ENCODE results near the gene TMEM258. TPM values are rescaled to one million over a fixed set of nuclear protein-coding genes. Genes with fewer than 3 reads are reported as not detected.

Gene TMEM258
- total RNA-seq, 1 donor, result 76.4 TPM

DNA sequence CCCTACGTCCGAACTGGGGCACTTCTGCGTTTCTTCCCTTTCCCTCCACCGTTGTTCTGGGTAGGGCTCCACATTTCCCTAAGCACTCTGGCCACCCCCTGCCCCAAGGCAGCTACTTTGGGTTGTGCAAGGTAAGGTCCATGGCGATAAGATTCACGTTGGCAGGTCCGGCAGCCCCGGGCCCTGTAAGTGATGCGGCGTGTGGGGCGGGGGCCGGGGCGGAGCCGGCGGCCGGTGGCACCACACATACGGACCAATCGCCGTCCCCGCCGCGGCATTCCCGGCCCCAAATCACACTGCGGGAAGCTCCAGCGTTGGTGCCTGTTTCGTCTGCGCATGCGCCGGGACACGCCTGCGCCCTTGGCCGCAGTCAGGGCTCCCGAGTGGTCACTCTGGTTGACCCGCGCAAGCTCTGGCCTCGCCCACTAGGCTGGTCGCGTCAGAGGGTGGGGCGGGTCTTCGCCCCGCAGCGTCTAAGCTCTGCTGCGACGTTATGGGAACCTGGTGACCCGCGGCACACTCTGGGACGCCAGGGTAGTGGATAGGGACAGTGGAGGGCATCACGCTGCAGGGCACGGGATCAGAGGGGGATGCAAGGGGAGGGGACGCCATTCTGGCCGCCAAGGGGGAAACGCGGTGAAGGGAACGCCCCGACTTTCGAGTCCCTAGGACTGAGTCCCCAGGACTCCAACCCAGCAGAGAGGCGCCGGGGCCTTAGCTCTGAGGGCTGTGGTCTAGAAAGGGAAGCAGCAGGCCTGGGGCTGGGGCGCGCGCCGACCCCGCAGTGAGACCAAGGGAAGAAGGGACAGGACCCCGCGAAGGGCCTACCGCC, 22.8 kb upstream of the TMEM258 start:
- TF ChIP-seq CTCF (IDR thresholded peaks at IDR 0.05; ENCODE audit: insufficient read depth, low read depth, low read length), result no peak
- peak overlapping the region; percentile 81 for H3K4me3 ChIP-seq (ENCODE audit: low read depth, low read length)
- DNase-seq (ENCODE audit: low read depth), result peak; percentile 98

DNA sequence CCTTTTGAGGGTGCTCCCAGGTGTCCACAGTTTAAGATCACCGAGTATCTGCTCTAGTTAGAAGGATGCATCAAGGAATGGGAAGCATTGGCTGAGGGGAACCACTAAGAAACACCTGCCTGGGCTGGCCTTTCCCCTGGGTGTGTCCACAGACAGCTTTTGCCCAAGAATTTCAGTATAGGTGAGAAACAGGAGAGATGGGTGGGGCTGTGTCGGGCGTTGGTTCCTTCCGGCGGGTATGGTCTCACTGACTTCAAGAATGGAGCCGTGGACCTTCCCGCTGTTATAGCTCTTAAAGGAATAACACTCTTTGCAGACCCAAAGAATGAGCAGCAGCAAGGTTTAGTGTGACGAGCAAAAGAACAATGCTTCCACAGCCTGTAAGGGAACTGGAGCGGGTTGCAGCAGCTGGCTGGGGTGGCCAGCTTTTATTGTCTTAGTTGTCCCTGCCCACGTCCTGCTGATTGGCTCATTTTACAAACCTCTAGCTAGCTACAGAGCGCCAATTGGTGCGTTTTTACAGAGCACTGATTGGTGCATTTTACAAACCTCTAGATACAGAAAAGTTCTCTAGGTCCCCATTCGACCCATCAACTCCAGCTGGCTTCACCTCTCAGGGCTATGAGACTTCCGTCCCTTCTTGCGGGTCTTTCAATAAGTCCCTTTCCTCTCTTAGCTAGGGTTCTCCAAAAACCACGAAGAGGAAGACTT, 22.0 kb upstream of the TMEM258 start:
- no peak for DNase-seq (ENCODE audit: low read depth)
- no peak for TF ChIP-seq CTCF (IDR thresholded peaks at IDR 0.05; ENCODE audit: insufficient read depth, low read depth, low read length)

DNA sequence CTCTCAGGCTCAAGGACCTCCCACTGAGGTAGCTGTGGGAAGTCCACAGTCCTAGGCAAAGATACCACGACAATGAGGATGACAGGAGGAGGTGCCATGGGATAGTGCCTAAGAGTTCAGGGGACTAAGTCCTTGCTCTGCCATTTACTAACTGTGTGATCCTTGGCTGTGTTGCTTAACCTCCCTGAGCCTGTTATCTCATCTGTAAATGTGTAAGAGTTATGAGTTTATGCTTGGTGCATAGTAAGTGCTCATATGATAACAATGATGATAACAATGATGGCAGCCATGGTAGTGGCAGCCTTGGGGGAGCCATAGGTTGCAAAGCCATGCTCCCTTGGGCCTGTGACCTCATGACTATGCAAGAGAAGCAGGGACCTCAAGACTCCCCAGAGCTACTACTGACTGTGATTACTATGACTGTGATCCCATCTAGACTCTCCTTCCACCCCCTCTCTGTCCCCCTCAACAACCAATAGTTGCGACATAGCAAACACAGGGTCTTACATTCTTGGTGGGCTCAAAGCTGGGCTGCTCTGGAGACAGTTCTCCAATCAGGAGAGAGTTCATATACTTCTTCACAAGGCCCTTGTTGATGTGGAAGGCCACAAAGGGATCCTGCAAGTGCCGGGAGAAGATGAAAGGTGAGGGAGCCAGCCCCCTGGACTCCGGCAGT, 20.5 kb upstream of the TMEM258 start:
- H3K4me3 ChIP-seq (ENCODE audit: low read depth, low read length), result no peak overlapping the region
- DNase-seq (ENCODE audit: low read depth), result no peak
- TF ChIP-seq CTCF (IDR thresholded peaks at IDR 0.05; ENCODE audit: insufficient read depth, low read depth, low read length), result no peak

More for the DNA sequence above, 22.0 kb upstream of the TMEM258 start:
- H3K4me3 ChIP-seq (ENCODE audit: low read depth, low read length), result peak overlapping the region; percentile 81

DNA sequence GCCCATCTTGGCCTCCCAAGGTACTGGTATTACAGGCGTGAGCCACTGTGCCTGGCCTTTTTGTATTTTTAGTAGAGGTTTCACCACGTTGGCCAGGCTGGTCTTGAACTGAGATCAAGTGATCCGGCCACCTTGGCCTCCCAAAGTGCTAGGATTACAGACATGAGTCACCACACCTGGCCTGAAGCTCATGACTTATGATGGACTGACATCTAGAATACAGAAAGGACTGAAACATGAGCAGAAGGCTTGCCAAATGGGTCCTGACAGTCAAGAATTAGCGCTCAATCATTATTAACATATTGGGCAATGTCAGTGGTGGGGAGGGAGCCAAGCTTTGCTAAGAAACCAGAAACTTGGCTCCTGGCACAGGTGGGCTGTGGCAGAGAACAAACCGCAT, 19.4 kb upstream of the TMEM258 start:
- H3K4me3 ChIP-seq (ENCODE audit: low read depth, low read length), result no peak overlapping the region
- TF ChIP-seq CTCF (IDR thresholded peaks at IDR 0.05; ENCODE audit: insufficient read depth, low read depth, low read length), result no peak
- no peak for DNase-seq (ENCODE audit: low read depth)

- TF ChIP-seq CTCF (IDR thresholded peaks at IDR 0.05; ENCODE audit: insufficient read depth, low read depth, low read length), result no peak
Observed at GRCh38 chr11:61810671-61811175, 18.3 kb upstream of the TMEM258 start.

DNA sequence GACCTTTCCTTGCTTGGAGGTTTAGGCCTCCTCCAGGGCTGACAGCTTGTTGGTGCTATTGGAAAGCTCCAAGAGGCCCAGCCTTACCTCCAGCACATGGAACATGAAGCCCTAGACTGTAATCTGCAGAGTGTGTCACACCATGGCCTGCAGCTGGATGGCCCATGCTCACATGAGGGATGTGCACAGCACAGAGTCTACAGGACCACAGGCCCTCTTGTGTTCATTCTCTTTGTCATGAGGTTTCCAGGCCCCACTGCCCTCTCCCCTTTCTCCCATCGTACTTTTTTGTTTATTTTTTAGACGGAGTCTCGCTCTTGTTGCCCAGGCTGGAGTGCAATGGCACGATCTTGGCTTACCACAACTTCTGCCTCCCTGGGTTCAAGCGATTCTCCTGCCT, 14.4 kb upstream of the TMEM258 start:
- TF ChIP-seq CTCF (IDR thresholded peaks at IDR 0.05; ENCODE audit: insufficient read depth, low read depth, low read length), result no peak
- no peak for DNase-seq (ENCODE audit: low read depth)
- H3K4me3 ChIP-seq (ENCODE audit: low read depth, low read length), result no peak overlapping the region

More at GRCh38 chr11:61810671-61811175, 18.3 kb upstream of the TMEM258 start:
- DNase-seq (ENCODE audit: low read depth), result no peak
- H3K4me3 ChIP-seq (ENCODE audit: low read depth, low read length), result no peak overlapping the region

All from fibroblast of villous mesenchyme (primary cell).